ENCODE data around the gene ST8SIA5.

- no peak for TF ChIP-seq CTCF (IDR thresholded peaks at IDR 0.05; ENCODE audit: low read length)
- TF ChIP-seq EZH2 (IDR thresholded peaks at IDR 0.05; ENCODE audit: borderline replicate concordance, low read length): no peak
These were observed 8.4 kb downstream of the ST8SIA5 start for GRCh38 chr18:46748466-46748865.

Measured in OCI-LY1 (cell line).